Endothelial cell of umbilical vein (primary cell): Measurements from ENCODE around the gene SPDYE6. TPM values are rescaled to one million over a fixed set of nuclear protein-coding genes. Genes with fewer than 3 reads are reported as not detected.
A peak's percentile ranks its signal among the peaks of the same experiment; 100 is the strongest.

ENCODE experiments used
- BruUV-seq: library from RNA; stranded (reverse); fragments of 400-500 nt; replicated peaks from 2 replicates; lab custom pipeline; 2021; lab: Mats Ljungman, UMichigan
- CTCF ChIA-PET: fragments of 300-600, 350-600 bp; sonication (Branson Sonifier 250); formaldehyde crosslinking; loops from one replicate; lab custom pipeline; 2021; ENCODE audit warnings: antibody characterized with exemption, inconsistent platforms; lab: Charles Lee
- POLR2A ChIA-PET: fragments of 300-600, 350-600 bp; sonication (Branson Sonifier 250); formaldehyde crosslinking; loops from one replicate; lab custom pipeline; 2021; ENCODE audit warnings: antibody characterized with exemption, inconsistent platforms; lab: Charles Lee
- DNase-seq: peaks from one replicate; pipeline ENCODE4 v3.0.0-alpha.2; 2011; ENCODE audit warnings: low read depth, low spot score
- FAIRE-seq: peaks from 2 replicates; lab custom pipeline; 2011; peaks lifted over from hg19 to GRCh38; lab: Jason Lieb, UNC
- H2AFZ ChIP-seq: 2 replicates; pipeline ENCODE4 v1.6.0; 2012; ENCODE audit warnings: low read depth, low read length, control low read depth, inconsistent platforms
- H3K27ac ChIP-seq: 2 replicates; pipeline ENCODE4 v1.5.1; 2011; ENCODE audit warnings: low read depth, mild to moderate bottlenecking, control low read depth, low read length, moderate library complexity; ENCODE audit not compliant: insufficient read depth
- H3K27me3 ChIP-seq, 2 experiments: 2 replicates each; pipeline versions ENCODE4 v1.6.0 to v1.6.1; 2011; ENCODE audit warnings: low read length in 2 of 2, mixed read lengths in 1 of 2; ENCODE audit not compliant: control insufficient read depth in 2 of 2, insufficient read depth in 2 of 2
- H3K36me3 ChIP-seq, 2 experiments: 2 replicates in 1 of 2; 3 replicates in 1 of 2; pipeline ENCODE4 v1.5.1; 2011; ENCODE audit warnings: low read length in 2 of 2, mild to moderate bottlenecking in 1 of 2, moderate library complexity in 1 of 2; ENCODE audit not compliant: control insufficient read depth in 2 of 2, insufficient read depth in 2 of 2; ENCODE audit errors: extremely low read depth in 1 of 2
- H3K4me1 ChIP-seq: 3 replicates; pipeline ENCODE4 v1.5.1; 2011; ENCODE audit warnings: mild to moderate bottlenecking, low read length; ENCODE audit not compliant: control insufficient read depth, insufficient read depth; ENCODE audit errors: extremely low read depth
- H3K4me2 ChIP-seq: 2 replicates; pipeline ENCODE4 v1.6.1; 2011; ENCODE audit warnings: low read length, control low read depth, mixed read lengths; ENCODE audit not compliant: insufficient read depth
- H3K4me3 ChIP-seq, 3 experiments: fragments of 200-600 bp in 1 of 3; sonication (generic), shearing (Covaris generic) in 1 of 3; replicated peaks in 1 of 3; 2 replicates each; pipeline ENCODE4 v1.5.1; 2011 to 2016; ENCODE audit warnings: control low read depth in 3 of 3, low read length in 3 of 3, mild to moderate bottlenecking in 2 of 3, inconsistent platforms in 1 of 3, low read depth in 1 of 3, moderate library complexity in 1 of 3; ENCODE audit not compliant: insufficient read depth in 1 of 3
- H3K79me2 ChIP-seq: 2 replicates; pipeline ENCODE4 v1.6.0; 2012; ENCODE audit warnings: low read length, inconsistent platforms; ENCODE audit not compliant: control insufficient read depth, insufficient read depth
- H3K9ac ChIP-seq: replicated peaks from 2 replicates; pipeline ENCODE3; 2011; ENCODE audit warnings: low read length, control low read depth; ENCODE audit not compliant: insufficient read depth; ENCODE audit errors: extremely low read depth
- H3K9me1 ChIP-seq: replicated peaks from 3 replicates; pipeline ENCODE4 v1.6.0; 2011; ENCODE audit warnings: mild to moderate bottlenecking, low read length; ENCODE audit not compliant: control insufficient read depth, insufficient read depth; ENCODE audit errors: extremely low read depth
- H3K9me3 ChIP-seq: replicated peaks from 2 replicates; pipeline ENCODE4 v1.5.1; 2012; ENCODE audit warnings: low read length, inconsistent platforms; ENCODE audit not compliant: control insufficient read depth, insufficient read depth
- H4K20me1 ChIP-seq: replicated peaks from 2 replicates; pipeline ENCODE3; 2011; ENCODE audit warnings: mild to moderate bottlenecking, low read length; ENCODE audit not compliant: control insufficient read depth, insufficient read depth; ENCODE audit errors: extremely low read depth
- CTCF ChIP-seq, 2 donors: IDR thresholded peaks; 1 replicate in 1 of 2; 2 replicates in 1 of 2; pipeline ENCODE4 v1.5.1; 2011; ENCODE audit warnings: low read length in 2 of 2, mild to moderate bottlenecking in 2 of 2, moderate library complexity in 2 of 2, control low read depth in 1 of 2, inconsistent platforms in 1 of 2, low read depth in 1 of 2; ENCODE audit not compliant: insufficient read depth in 1 of 2; ENCODE audit errors: extremely low read depth in 1 of 2
- EZH2 ChIP-seq: IDR thresholded peaks from 2 replicates; pipeline ENCODE4 v1.6.1; 2012; ENCODE audit warnings: borderline replicate concordance, low read depth, mild to moderate bottlenecking, moderate library complexity, low read length, inconsistent platforms; ENCODE audit not compliant: severe bottlenecking
- FOS ChIP-seq: IDR thresholded peaks from 2 replicates; pipeline ENCODE4 v1.6.1; 2011; ENCODE audit warnings: mild to moderate bottlenecking, low read length, moderate library complexity, borderline replicate concordance; ENCODE audit not compliant: insufficient read depth
- GATA2 ChIP-seq: IDR thresholded peaks from 2 replicates; pipeline ENCODE4 v1.7.0; 2011; ENCODE audit warnings: low read depth, mild to moderate bottlenecking, moderate library complexity, mixed read lengths, low read length; ENCODE audit not compliant: insufficient read length, insufficient read depth
- JUN ChIP-seq: IDR thresholded peaks from 2 replicates; pipeline ENCODE4 v1.6.1; 2011; ENCODE audit warnings: borderline replicate concordance, low read depth; ENCODE audit not compliant: insufficient read length, insufficient read depth
- MAX ChIP-seq: IDR thresholded peaks from 2 replicates; pipeline ENCODE4 v1.6.1; 2011; ENCODE audit not compliant: insufficient read depth, insufficient read length
- MYC ChIP-seq: IDR thresholded peaks from one replicate; pipeline ENCODE4 v1.6.1; 2011; ENCODE audit warnings: mild to moderate bottlenecking, low read depth, low read length
- POLR2A ChIP-seq: IDR thresholded peaks from 2 replicates; pipeline ENCODE4 v1.6.1; 2012; ENCODE audit warnings: low read depth, mild to moderate bottlenecking, control low read depth, low read length
- POLR2AphosphoS5 ChIP-seq: IDR thresholded peaks from 2 replicates; pipeline ENCODE4 v1.6.1; 2012; ENCODE audit warnings: low read depth, mild to moderate bottlenecking, control low read depth, low read length, moderate library complexity; ENCODE audit not compliant: insufficient read depth
- dilution Hi-C: fragments of 300-500 bp; cut with MboI; formaldehyde crosslinking; loops from one replicate; pipeline ENCODE4 v1.15.0; 2019; ENCODE audit warnings: low sequenced_read_pairs; ENCODE audit not compliant: extremely low pct_ligation_motif_present
- intact Hi-C: fragments of 100-400 bp; cut with micrococcal nuclease; formaldehyde crosslinking; loops from one replicate; pipeline ENCODE4 v1.10.0; 2022
- polyA plus RNA-seq, 4 experiments: library from polyadenylated mRNA; depleted of rRNA in 3 of 4; stranded (reverse) in 3 of 4; unstranded in 1 of 4; fragments of >200 nt; gene quantifications; 2 replicates each; pipeline versions ENCODE4 v1.2.1 to v1.2.3, GENCODE V29; 2011 to 2012; ENCODE audit warnings: missing spikeins in 1 of 4
- total RNA-seq: library from RNA; stranded (reverse); gene quantifications from 2 replicates; pipeline ENCODE4 v1.2.3, GENCODE V29; 2021

Gene SPDYE6
- total and polyA plus RNA-seq, 2 donors (not counting 3 experiments of a cell fraction or from before 2014, with no cell fraction given) = not detected

GRCh38 chr7:102395592-102395872, 39.3 kb upstream of the SPDYE6 start:
- peaks cover 5 to 14% of the 10 kb centered on the region in 2 experiments for H3K36me3 ChIP-seq
- no peak for TF ChIP-seq JUN
- TF ChIP-seq FOS = no peak
- H3K27ac ChIP-seq = peak overlapping the region; percentile 80
- peak overlapping the region; percentile 83 to 100 (median 91) for H3K4me3 ChIP-seq
- dilution Hi-C loops = no loop called here
- H3K79me2 ChIP-seq = peaks cover 13% of the 10 kb centered on the region
- BruUV-seq = TSS peak; percentile 96
- H2AFZ ChIP-seq = peak overlapping the region; percentile 72
- H3K4me1 ChIP-seq = peaks cover 13% of the 10 kb centered on the region
- POLR2A ChIA-PET = interaction anchor here (0.6 to 0.7 kb wide), 3 partner anchors 38 to 933 kb away, joined by 3 to 4 read pairs (median 3); partner anchors contain the start of gene ORAI2
- no peaks in the 10 kb centered on the region for H4K20me1 ChIP-seq
- H3K9me1 ChIP-seq = no peaks in the 10 kb centered on the region
- H3K9ac ChIP-seq = peak overlapping the region; percentile 81
- intact Hi-C loops = loop anchor here (10.0 kb wide), 1 partner anchor 711 kb away; no protein-coding TSS in a partner anchor
- H3K27me3 ChIP-seq = no peaks in the 10 kb centered on the region
- FAIRE-seq (no peak), DNase-seq (no peak)
- H3K4me2 ChIP-seq = peak overlapping the region; percentile 83
- no peaks in the 10 kb centered on the region for H3K9me3 ChIP-seq
- CTCF ChIA-PET = interaction anchor here (1.2 to 3.2 kb wide), 4 partner anchors 9 to 116 kb away, joined by 5 to 9 read pairs (median 6); no protein-coding TSS in a partner anchor

GRCh38 chr7:102393467-102393866, 37.2 kb upstream of the SPDYE6 start:
- H3K9me3 ChIP-seq = no peaks in the 10 kb centered on the region
- peaks cover 0 to 6% of the 10 kb centered on the region in 2 experiments for H3K36me3 ChIP-seq
- peaks cover 13% of the 10 kb centered on the region for H3K4me1 ChIP-seq
- BruUV-seq = no TSS peak
- ChIA-PET POLR2A (no interaction called here), CTCF (interaction anchor here (0.6 to 1.9 kb wide), 6 partner anchors 11 to 121 kb away, joined by 3 to 7 read pairs (median 4); no protein-coding TSS in a partner anchor)
- H3K9me1 ChIP-seq = no peaks in the 10 kb centered on the region
- dilution Hi-C loops = no loop called here
- no peak overlapping the region for H3K9ac ChIP-seq
- H3K79me2 ChIP-seq = peaks cover 13% of the 10 kb centered on the region
- no peak overlapping the region for H3K4me2 ChIP-seq
- H3K27me3 ChIP-seq = no peaks in the 10 kb centered on the region
- DNase-seq = no peak
- intact Hi-C loops = loop anchor here (10.0 kb wide), 1 partner anchor 709 kb away; no protein-coding TSS in a partner anchor
- no peak for FAIRE-seq
- TF ChIP-seq EZH2 = no peak
- TF ChIP-seq JUN = no peak
- no peak for TF ChIP-seq POLR2A
- TF ChIP-seq POLR2AphosphoS5 = no peak
- no peak for TF ChIP-seq MAX
- no peak for TF ChIP-seq CTCF (IDR thresholded peaks at IDR 0.05; ENCODE audit: extremely low read depth in 1 of 2, insufficient read depth in 1 of 2, low read depth in 1 of 2, low read length in 2 of 2)
- TF ChIP-seq FOS = no peak
- TF ChIP-seq MYC = no peak
- no peak for TF ChIP-seq GATA2
- H2AFZ ChIP-seq = no peak overlapping the region
- no peaks in the 10 kb centered on the region for H4K20me1 ChIP-seq
- H3K4me3 ChIP-seq = no peak overlapping the region
- no peak overlapping the region for H3K27ac ChIP-seq
